K562 treated with DMSO at 1 percent for 12 hours (cell line): ENCODE measurements around the gene CELSR3. TPM values are rescaled to one million over a fixed set of nuclear protein-coding genes. Genes with fewer than 3 reads are reported as not detected.

Source experiments
- total RNA-seq: library from RNA; unstranded; fragments of 300-600 nt; gene quantifications from 2 replicates; pipeline ENCODE4 v1.2.3, GENCODE V29; 2022; ENCODE audit not compliant: insufficient read depth

The CELSR3 gene, protein sequence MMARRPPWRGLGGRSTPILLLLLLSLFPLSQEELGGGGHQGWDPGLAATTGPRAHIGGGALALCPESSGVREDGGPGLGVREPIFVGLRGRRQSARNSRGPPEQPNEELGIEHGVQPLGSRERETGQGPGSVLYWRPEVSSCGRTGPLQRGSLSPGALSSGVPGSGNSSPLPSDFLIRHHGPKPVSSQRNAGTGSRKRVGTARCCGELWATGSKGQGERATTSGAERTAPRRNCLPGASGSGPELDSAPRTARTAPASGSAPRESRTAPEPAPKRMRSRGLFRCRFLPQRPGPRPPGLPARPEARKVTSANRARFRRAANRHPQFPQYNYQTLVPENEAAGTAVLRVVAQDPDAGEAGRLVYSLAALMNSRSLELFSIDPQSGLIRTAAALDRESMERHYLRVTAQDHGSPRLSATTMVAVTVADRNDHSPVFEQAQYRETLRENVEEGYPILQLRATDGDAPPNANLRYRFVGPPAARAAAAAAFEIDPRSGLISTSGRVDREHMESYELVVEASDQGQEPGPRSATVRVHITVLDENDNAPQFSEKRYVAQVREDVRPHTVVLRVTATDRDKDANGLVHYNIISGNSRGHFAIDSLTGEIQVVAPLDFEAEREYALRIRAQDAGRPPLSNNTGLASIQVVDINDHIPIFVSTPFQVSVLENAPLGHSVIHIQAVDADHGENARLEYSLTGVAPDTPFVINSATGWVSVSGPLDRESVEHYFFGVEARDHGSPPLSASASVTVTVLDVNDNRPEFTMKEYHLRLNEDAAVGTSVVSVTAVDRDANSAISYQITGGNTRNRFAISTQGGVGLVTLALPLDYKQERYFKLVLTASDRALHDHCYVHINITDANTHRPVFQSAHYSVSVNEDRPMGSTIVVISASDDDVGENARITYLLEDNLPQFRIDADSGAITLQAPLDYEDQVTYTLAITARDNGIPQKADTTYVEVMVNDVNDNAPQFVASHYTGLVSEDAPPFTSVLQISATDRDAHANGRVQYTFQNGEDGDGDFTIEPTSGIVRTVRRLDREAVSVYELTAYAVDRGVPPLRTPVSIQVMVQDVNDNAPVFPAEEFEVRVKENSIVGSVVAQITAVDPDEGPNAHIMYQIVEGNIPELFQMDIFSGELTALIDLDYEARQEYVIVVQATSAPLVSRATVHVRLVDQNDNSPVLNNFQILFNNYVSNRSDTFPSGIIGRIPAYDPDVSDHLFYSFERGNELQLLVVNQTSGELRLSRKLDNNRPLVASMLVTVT (N-terminal part only)
- total RNA-seq, result 1.1 and 1.6 TPM in 2 replicates

DNA sequence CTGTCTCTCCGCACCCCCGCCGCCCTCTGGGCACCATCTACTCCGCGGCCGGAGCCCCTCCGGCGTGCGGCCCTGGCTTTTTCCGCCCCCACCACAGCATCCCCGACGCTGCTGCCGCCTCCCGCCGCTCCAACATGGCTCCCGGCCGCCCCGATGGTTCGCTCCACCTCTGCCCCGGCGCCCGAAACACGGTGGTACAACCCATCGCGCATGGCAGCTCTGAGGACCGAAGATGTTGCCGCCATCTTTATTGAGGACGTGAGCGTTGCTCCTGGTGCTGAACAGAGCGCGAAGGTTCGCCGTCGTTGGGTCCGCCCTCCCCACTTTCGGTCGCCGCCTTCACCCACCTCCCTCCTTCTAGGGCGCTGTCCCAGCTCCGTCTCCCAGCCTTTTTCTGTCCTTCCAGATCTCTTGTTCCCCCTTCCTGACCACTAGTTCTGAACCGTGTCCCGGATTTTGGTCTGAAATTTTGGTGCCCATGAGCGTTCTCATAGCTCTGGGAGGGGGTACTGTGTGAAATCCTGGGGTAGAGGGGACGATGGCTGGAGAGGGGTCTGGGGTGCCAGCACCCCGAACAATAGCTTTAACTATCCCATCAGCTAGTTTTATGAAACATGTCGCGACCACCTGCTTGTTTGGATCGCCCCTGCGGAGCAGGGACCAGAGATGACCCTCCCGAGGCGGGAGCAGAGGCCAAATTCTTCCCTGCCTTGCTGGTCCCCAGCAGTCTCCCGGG, at the start of gene CELSR3:
Gene CELSR3 (minus strand): TSS at position 134 of the 736 bp plus-strand sequence. CDS start 252 bp downstream, outside the sequence.

DNA sequence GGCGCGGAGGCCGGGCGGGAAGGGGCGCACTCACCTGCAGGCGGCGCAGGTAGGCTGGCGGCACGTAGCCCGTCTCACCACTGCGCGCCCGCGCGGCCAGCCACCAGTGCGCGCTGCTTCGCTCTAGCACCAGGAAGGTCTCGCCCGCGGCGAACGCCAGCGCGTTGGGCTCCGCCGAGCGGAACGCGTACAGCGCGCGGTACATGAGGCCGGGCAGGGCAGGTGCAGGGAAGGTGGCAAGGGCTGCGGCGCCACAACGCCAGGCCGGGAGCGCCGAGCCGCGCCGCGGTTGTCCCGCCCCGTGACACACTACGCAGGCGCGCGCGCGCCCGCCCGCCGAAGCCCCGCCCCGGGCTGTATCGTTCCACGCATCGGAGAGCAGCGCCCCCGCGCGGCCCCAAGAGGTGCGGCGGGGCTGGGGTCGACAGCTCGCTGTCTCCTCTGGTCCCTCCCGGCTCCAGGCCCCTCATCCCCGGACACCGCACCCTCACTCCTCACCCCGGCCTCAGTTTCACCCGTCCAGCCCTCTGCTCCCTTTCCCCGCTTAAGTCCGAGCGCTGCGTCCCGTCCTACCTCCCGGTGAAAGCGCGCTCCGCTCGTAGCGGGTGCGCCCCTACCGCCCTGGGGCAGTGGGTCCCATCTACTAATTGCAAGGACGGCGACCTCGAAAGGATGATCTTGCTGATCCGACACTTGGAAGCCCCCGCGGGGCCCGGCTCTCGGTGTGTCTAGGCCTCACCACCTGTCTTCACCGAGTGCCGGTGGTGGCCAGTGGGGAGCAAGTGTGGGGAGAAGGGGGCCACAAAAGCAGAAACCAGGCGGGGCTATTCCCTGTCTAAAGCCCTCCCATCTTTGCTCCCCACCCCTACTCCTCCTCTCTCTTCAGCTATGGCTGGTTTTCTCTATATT, 23.2 kb upstream of the CELSR3 start, which contains the start of gene NCKIPSD:
Gene NCKIPSD (minus strand): TSS at position 313 of the 909 bp plus-strand sequence. CDS start 108 bp downstream, at position 205.

DNA sequence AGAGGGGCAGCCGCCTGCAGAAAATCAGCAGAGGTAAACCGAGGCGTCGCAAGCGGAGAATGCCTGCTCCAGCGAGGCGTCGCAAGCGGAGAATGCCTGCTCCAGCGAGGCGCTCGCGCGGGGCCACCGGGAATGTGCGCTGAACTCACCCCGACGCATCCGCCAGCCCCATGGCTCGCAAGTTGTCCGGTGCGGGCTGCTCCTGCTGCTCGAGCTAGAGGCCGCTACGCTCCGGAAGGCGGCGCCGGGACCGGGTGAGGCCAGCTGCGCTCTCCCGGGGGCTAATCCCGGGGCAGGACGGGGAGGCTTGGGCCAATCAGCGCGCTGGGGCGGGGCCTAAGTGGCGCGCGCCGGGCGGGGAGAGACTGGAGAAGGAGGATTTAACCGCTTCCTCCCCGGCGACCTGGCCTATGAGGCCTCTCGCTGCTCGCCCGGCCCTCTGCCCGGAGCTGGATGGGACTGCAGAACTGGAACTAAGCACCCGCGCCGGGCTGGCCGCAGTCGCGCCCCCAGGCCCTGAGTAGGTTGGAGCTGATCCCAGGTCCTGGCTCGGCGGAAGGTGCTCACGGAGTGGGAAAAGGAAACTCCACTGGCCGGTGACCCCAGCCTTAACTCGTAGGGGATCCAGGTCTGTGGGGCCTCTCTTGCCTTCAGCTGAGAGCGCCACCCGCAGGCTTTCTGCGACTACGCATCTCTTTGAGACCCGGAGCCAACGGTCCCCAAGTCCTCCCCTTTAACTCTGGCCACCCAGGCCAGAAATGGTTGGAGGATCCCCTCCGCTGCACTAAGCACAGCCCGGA, 27.3 kb downstream of the CELSR3 start, which contains the start of gene SLC26A6:
Gene SLC26A6 (minus strand): TSS at position 240 of the 800 bp plus-strand sequence. CDS start 68 bp downstream, at position 172.

DNA sequence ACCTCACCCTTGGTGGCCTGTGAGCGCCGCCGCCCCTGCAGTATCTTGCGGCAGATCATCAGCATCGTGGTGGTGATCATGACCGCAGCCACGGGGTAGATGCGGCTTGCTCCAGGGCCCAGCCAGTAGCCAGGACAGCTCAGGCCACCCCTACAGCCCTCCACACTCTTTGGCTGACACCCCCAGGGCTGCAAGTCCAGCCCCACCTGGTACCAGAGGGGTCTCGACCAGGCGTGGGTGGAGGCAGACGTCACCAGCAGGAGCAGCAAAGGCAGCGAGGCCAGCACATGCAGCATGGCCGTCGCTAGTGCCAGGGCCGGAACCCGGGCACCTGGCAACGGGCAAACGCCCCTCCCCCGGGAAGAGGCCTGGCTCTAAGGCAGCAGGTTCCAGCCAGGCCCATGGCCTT, 41.2 kb downstream of the CELSR3 start, which contains the start of gene TMEM89:
Gene TMEM89 (minus strand): TSS at position 309 of the 409 bp plus-strand sequence. CDS start 13 bp downstream, at position 296.

DNA sequence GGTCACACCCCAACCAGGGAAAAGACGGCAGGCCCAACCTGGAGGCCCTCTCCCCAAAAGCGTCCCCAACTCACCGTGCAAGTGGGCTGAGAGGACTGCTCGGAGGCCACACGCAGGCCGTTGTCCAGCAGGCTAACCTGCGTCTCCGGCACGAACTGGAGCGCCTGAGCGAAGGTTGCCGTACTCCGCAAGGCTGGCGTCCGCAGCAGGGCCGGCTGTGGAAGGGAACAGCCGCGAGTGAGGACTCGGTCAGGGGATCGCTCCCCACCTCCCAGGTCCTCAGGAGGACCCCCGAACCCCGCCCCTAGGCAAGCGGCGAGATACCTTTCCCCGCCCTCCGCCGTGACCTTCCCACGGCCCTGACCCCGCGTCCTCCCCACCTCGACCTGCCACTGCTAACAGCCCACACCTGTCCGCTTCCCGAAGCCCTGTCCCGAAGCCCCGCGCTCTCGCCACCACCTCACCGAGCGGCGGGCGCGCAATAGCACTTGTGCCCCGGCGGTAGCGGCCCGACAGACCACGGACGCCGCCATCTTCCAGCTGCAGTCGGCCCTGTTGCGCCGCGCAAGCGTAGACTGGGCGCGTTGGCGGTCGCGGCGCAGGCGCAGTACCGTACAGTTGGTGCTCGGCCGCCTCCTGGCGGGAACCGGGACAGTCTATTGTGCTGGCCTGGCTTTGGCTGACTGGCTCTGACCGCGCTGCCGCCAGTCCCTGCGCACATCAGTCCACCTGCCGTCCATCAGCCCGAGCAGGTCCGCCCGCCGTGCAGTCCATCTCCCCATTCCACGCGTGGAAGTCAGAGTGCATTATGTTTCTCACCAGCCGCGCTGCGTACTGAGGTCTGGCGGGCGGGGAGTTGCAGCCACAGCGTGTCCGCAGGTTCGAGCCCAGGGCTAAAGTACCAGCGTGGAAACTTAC, 53.3 kb downstream of the CELSR3 start, which contains the start of gene UQCRC1:
Gene UQCRC1 (minus strand): TSS at position 559 of the 918 bp plus-strand sequence. CDS start 26 bp downstream, at position 533.

DNA sequence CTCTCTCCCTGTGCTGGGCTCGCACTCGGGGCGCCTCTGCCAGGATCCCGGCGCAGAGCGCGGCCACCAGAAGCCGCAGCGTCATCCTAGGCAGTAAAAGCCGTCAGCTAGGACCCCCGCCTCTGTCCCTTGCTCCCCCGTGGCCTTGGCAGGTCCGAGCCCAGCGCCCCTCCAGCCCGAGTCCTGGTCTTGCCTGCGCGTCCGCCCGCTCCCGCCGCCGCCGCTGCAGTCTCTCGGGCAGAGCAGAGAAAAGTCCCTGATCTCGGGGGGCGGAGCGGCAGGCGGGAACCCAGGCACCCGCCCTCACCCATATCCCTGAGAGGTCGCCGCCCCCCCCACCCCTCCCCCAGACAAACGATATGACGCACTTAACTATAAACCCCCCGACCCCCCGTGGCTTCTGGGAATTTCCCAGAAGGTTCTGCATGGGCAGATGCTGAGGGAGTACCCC, 67.6 kb downstream of the CELSR3 start, which contains the start of gene COL7A1:
Gene COL7A1 (minus strand): TSS at position 255 of the 451 bp plus-strand sequence. CDS start 170 bp downstream, at position 85.

Other genes starting within 250 kb of the CELSR3 start
- gene PLXNB1, start 232.8 kb downstream of the CELSR3 start, total RNA-seq, result 3.1 and 19.1 TPM in 2 replicates
- 10.2 and 11.5 TPM in 2 replicates for gene CCDC51, start 222.8 kb downstream of the CELSR3 start, total RNA-seq
- 184 and 233 TPM in 2 replicates for gene TMA7, start 222.6 kb downstream of the CELSR3 start, total RNA-seq
- 4.0 and 6.0 TPM in 2 replicates for gene ATRIP, start 216.1 kb downstream of the CELSR3 start, total RNA-seq
- 86.7 and 106 TPM in 2 replicates for gene SHISA5, start 158.7 kb downstream of the CELSR3 start, total RNA-seq
- gene PFKFB4, start 106.1 kb downstream of the CELSR3 start, total RNA-seq, result 5.8 and 9.7 TPM in 2 replicates
- gene UCN2, start 99.1 kb downstream of the CELSR3 start, total RNA-seq, result not detected in 2 replicates
- 3.9 and 4.3 TPM in 2 replicates for gene COL7A1, start 67.6 kb downstream of the CELSR3 start, total RNA-seq
- 312 and 325 TPM in 2 replicates for gene UQCRC1, start 53.2 kb downstream of the CELSR3 start, total RNA-seq
- not detected in 2 replicates for gene TMEM89, start 41.1 kb downstream of the CELSR3 start, total RNA-seq
- gene SLC26A6, start 27.4 kb downstream of the CELSR3 start, total RNA-seq, result 15.4 and 27.2 TPM in 2 replicates
- 11.4 and 21.2 TPM in 2 replicates for gene NCKIPSD, start 23.0 kb upstream of the CELSR3 start, total RNA-seq
- 48.6 and 60.0 TPM in 2 replicates for gene IP6K2, start 54.3 kb upstream of the CELSR3 start, total RNA-seq
- 16.2 and 51.3 TPM in 2 replicates for gene PRKAR2A, start 185.0 kb upstream of the CELSR3 start, total RNA-seq
- gene SLC25A20, start 236.0 kb upstream of the CELSR3 start, total RNA-seq, result 12.7 and 21.9 TPM in 2 replicates